GM21786 (cell line): ENCODE data around the gene RSPRY1.

ENCODE experiments used
- ATAC-seq: cut with Tn5 transposase; IDR thresholded peaks from one replicate; pipeline ENCODE4 v1.9.1; 2021; ENCODE audit not compliant: unreplicated experiment

RSPRY1 gene

GRCh38 chr16:57216968-57217367, 30.8 kb downstream of the RSPRY1 start:
- no peak for ATAC-seq

DNA sequence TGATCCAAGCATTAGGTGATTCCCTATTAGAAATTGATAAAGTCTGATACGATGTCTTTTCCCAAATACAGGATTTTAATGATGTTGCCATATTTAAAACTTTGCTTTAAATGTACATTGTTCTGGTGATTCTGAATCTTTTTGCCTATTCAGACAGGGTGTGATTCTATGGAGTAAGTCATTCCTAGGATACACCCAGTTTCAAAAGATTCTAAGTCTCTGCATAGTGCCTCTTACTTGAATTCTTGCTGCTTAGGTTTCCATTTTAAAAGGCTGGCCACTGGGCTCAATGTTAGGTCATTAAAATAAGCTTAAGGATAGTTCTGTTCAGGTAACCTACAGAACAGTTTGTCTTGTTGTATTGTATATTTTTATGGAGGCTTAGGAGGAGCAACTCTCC, 36.9 kb downstream of the RSPRY1 start:
- ATAC-seq: no peak

- no peak for ATAC-seq
Observed at GRCh38 chr16:57224651-57225335, 38.7 kb downstream of the RSPRY1 start.

DNA sequence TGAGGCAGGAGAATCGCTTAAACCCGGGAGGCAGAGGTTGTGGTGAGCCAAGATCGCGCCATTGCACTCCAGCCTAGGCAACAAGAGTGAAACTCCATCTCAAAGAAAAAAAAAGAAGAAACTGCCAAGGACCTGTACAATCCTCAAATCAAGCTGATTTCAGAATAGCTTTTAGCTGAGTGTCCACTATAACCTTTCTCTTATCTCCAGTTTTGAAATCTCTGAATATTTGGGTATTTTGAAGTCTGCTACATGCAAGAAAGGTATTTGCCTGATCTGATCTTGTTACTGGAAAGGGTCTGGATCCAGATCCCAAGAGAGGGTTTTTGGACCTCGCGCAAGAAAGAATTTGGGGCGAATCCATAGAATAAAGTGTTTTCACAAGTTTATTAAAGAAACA, 39.8 kb downstream of the RSPRY1 start:
- ATAC-seq: no peak

- no peak for ATAC-seq
Observed at GRCh38 chr16:57226701-57227621, 40.8 kb downstream of the RSPRY1 start.

DNA sequence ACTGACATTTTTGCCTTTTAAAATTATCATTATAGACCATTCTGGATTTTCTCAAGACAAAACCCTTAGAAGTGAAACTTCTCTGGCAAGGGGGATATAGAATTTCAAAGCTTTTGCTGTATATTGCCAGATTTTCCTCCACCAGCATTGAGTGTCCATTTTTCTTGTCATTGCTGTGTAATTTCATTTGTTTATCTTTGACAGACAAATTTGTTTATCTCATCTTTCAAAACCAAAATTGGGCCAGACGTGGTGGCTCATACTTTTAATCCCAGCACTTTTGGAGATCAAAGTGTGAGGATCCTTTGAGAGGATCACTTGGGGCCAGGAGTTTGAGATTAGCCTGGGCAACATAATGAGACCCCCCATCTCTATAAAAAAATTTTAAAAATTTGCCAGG, 43.0 kb downstream of the RSPRY1 start:
- no peak for ATAC-seq

- ATAC-seq: no peak
Observed at GRCh38 chr16:57231821-57232350, 45.8 kb downstream of the RSPRY1 start.

GRCh38 chr16:57233944-57234706, 48.0 kb downstream of the RSPRY1 start:
- ATAC-seq: no peak

- no peak for ATAC-seq
Observed at GRCh38 chr16:57234707-57235092, 48.6 kb downstream of the RSPRY1 start.

DNA sequence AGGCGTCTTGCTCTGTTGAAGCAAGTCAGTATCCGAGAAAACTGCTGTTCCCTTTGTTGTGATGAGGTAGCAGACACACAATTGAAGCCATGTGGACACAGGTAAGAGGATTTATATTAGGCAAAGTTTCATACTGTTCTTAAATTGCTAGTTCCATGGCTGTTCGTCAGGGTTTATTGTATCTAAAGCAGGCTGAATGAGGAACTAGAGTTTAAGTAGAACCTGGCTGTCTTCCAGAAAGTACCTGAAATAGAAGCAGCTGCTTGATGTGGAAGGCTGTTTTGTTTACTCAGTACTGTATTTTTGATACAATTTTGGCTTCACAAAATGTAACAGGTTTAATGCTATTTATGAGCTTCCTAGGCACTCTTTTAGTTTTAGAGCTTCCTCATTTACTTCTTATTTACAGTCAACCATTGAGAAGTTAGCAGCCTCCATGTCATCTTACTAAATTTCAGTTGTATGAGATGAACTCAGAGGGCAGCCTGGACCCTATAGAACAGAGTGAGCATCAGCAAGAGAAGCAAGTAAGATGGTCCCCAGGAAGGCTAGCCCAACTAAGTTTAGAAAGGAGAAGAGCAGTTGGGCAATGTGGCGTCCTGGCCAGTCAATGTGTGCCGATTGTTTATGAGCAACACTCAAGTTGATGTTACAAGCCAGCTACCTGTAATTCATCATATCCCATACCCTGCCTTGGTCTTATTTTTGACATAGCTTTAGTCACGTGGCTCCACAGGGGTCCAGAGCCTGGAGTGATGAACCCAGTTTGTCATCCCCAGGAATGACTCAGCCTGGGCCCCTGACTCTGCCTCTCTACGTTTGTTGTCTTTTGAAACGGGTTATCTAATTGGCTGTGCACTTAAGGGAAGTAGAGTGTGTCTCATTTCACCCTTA, 49.2 kb downstream of the RSPRY1 start:
- no peak for ATAC-seq

- no peak for ATAC-seq
Observed at GRCh38 chr16:57236022-57236350, 49.9 kb downstream of the RSPRY1 start.

DNA sequence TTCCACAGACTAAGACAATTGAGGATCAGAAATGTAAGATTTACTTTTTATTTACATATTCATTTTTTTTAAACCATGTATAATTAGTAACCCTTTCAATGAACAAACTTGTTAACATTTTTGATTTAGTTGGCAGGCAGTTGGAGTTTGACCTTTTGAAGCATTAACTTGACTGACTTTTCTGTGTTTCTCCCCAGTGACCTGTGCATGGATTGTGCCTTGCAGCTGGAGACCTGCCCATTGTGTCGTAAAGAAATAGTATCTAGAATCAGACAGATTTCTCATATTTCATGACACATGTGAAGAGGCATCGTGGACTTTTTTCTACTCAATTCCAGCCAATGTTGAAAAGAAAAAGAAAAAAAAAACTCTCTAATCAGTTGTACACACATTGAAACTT, 52.6 kb downstream of the RSPRY1 start:
- no peak for ATAC-seq

GRCh38 chr16:57239107-57239506, 53.0 kb downstream of the RSPRY1 start:
- no peak for ATAC-seq

DNA sequence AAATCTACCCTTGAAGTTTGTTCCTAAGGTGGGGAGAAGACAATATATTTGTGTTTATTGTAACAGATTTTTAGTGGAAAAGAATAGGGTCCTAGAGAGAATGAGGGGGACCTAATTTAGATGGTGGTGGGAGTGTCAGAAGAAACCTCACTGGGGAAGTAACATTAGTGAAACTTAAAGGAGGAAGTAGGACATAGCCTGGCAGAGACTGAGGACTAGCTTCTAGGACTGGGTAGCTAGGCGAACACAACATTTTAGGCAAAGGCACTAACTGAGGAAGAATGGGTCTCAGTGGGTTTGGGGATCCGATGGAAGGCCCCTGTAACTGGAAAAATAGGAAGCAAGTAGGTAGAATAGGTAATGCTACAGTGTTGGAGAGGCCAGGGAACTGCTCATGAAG, 54.7 kb downstream of the RSPRY1 start:
- ATAC-seq: no peak

GRCh38 chr16:57242650-57243049, 56.5 kb downstream of the RSPRY1 start:
- no peak for ATAC-seq

DNA sequence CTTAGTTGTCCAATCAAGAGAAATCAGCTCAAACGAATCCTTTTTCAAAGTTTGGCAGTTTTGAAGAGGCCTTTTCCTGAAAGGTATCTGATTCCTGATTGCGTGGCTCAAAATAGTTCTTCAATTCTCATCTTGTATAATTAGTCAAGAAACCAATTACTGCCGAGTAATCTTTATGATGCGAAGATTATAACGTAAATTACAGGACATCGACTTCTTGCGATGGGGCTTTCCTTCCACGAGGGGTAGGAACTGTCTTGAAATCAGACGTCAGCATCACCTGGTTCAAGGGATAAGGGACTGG, 58.3 kb downstream of the RSPRY1 start:
- no peak for ATAC-seq

- peak; percentile 94 for ATAC-seq
Observed at GRCh38 chr16:57244767-57245471, 58.8 kb downstream of the RSPRY1 start, which contains the start of gene ARL2BP. Gene ARL2BP, plus strand, starts transcription at chr16:57245259. Its CDS starts 109 bp downstream, at chr16:57245368.

DNA sequence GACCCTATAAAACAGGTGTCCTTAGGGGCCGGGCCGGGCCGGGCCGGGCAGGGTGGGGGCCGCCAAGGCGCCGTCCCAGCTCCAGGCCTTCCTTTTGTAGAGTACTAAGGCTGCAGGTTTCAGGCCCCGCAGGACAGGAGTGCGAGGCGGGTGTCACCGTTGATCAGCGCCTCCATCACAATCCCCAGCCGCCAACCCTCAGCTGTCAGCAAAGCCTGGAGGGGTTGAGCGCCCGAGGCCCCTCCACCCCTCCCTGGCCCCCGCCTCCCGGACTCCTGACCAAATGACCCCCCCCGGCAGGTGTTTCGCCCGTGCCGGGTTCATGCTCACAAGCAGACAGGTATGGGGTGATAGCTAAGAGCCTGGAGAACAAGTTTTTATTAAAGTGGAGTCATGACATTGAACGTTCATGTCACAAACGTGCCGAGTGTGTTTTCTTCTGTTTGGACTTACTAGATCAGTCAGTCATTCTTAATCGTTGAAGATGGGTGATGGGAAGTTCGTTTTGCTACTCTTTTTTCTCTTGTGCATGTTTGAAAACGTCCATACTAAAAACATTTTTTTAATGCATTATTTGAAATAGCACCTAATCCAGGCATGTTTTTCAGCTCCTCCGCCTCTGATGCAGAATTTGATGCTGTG, 59.5 kb downstream of the RSPRY1 start:
- ATAC-seq: no peak

- ATAC-seq: no peak
Observed at GRCh38 chr16:57251352-57251751, 65.2 kb downstream of the RSPRY1 start.
